22Rv1 (cell line): ENCODE data around the gene OSBPL3.

Experiments used
- ZFX ChIP-seq: fragments of 450-650 bp; IDR thresholded peaks from 2 replicates; pipeline ENCODE4 v1.6.1; 2017; ENCODE audit warnings: antibody characterized with exemption, borderline replicate concordance
- TF ChIP-seq, protein P1 (sequence below): fragments of 450-650 bp; IDR thresholded peaks from 2 replicates; pipeline ENCODE4 v1.5.1; 2017; ENCODE audit warnings: mild to moderate bottlenecking

DNA sequence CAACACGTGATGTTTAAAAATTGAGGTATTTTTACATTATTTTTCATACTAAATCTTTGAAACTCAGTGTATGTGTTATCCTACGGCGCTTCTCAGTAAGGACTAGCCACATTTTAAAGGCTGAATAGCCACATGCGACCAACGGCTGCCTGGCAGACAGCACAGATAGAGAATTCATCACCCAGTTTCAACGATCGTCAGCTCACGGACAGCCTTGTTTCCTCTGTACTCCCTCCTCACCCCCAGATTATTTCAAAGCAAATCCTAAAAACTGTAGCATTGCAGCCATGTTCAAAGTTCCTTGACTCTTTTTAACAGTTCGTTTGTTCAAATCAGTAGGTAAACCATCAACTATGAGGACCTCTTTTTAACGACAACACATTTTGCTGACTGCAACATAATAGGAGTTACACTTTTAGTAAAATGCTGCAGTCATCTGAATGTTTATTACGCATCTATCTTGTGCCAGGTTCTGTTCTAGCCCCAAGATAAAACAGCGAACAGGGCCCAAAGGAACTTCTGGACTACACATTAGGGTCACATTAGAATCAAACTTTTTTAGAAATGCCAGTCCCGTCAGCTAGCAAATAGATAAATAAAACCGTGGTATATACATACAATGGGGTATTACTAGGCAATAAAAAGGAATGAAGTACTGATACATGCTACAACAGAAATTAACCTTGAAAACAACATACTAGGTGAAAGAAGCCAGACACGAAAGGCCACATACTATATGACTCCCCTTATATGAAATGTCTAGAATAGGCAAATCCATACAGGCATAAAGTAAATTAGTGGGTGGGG is 5.7 kb downstream of the OSBPL3 start:
- TF ChIP-seq, protein P1, sequence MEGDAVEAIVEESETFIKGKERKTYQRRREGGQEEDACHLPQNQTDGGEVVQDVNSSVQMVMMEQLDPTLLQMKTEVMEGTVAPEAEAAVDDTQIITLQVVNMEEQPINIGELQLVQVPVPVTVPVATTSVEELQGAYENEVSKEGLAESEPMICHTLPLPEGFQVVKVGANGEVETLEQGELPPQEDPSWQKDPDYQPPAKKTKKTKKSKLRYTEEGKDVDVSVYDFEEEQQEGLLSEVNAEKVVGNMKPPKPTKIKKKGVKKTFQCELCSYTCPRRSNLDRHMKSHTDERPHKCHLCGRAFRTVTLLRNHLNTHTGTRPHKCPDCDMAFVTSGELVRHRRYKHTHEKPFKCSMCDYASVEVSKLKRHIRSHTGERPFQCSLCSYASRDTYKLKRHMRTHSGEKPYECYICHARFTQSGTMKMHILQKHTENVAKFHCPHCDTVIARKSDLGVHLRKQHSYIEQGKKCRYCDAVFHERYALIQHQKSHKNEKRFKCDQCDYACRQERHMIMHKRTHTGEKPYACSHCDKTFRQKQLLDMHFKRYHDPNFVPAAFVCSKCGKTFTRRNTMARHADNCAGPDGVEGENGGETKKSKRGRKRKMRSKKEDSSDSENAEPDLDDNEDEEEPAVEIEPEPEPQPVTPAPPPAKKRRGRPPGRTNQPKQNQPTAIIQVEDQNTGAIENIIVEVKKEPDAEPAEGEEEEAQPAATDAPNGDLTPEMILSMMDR = no peak
- TF ChIP-seq ZFX = no peak
